AG09319 (cell line): ENCODE measurements around the gene MEOX2.

Experiments
- DNase-seq: peaks from one replicate; pipeline ENCODE4 v3.0.0-alpha.2; 2010; ENCODE audit warnings: low read depth; ENCODE audit errors: extremely low read depth
- CTCF ChIP-seq: IDR thresholded peaks from 2 replicates; pipeline ENCODE4 v1.5.1; 2011; ENCODE audit warnings: low read depth, mild to moderate bottlenecking, inconsistent platforms, low read length, moderate library complexity

MEOX2 gene

GRCh38 chr7:15686957-15687545, 568 bp upstream of the MEOX2 start:
- TF ChIP-seq CTCF = no peak
- DNase-seq = no peak

- peak; percentile 15 for DNase-seq
- TF ChIP-seq CTCF = no peak
Measured at GRCh38 chr7:15685358-15686294, 857 bp downstream of the MEOX2 start.

GRCh38 chr7:15684871-15685270, 1.6 kb downstream of the MEOX2 start:
- DNase-seq = no peak
- TF ChIP-seq CTCF = no peak

GRCh38 chr7:15684111-15684800, 2.2 kb downstream of the MEOX2 start:
- TF ChIP-seq CTCF = no peak
- DNase-seq = no peak

GRCh38 chr7:15682751-15683245, 3.7 kb downstream of the MEOX2 start:
- TF ChIP-seq CTCF = no peak
- DNase-seq = no peak

- no peak for TF ChIP-seq CTCF
- DNase-seq = no peak
Measured at GRCh38 chr7:15682111-15682510, 4.4 kb downstream of the MEOX2 start.
